Occipital lobe (tissue), 2 donors: ENCODE data around the gene HS3ST5. TPM values are rescaled to one million over a fixed set of nuclear protein-coding genes. Genes with fewer than 3 reads are reported as not detected.
"Not testable (repeated sequence)": the region's sequence is repeated elsewhere in the genome, so short reads cannot be mapped to it uniquely, and the experiment has no call there.

Experiments
- DNase-seq: peaks from one replicate; lab custom pipeline; 2025; lab: John Stamatoyannopoulos, UW
- total RNA-seq: library from RNA; depleted of rRNA; stranded (reverse); fragments of >200 nt; gene quantifications from one replicate; pipeline ENCODE4 v1.2.3, GENCODE V29; 2014

The HS3ST5 gene
- total RNA-seq, 1 donor from 2014 or later, result 6.6 TPM

- DNase-seq, result no peak
Measured at GRCh38 chr6:114100215-114100994, 242.4 kb downstream of the HS3ST5 start.

GRCh38 chr6:114096561-114097172 lies 246.2 kb downstream of the HS3ST5 start:
- no peak for DNase-seq

- no peak for DNase-seq
Measured at GRCh38 chr6:114092943-114093342, 249.9 kb downstream of the HS3ST5 start.

GRCh38 chr6:114090626-114091025 lies 252.2 kb downstream of the HS3ST5 start:
- DNase-seq, result no peak

- no peak for DNase-seq
Measured at GRCh38 chr6:114087496-114087895, 255.3 kb downstream of the HS3ST5 start.

GRCh38 chr6:114085211-114085610 lies 257.6 kb downstream of the HS3ST5 start:
- no peak for DNase-seq

GRCh38 chr6:114084327-114084890 lies 258.4 kb downstream of the HS3ST5 start:
- DNase-seq, result no peak

GRCh38 chr6:114083251-114083650 lies 259.6 kb downstream of the HS3ST5 start:
- no peak for DNase-seq

GRCh38 chr6:114081730-114082129 lies 261.1 kb downstream of the HS3ST5 start:
- no peak for DNase-seq

- DNase-seq, result no peak
Measured at GRCh38 chr6:114080891-114081510, 261.8 kb downstream of the HS3ST5 start.

GRCh38 chr6:114080410-114080809 lies 262.4 kb downstream of the HS3ST5 start:
- not testable (repeated sequence) for DNase-seq

- DNase-seq, result no peak
Measured at GRCh38 chr6:114075777-114076176, 267.0 kb downstream of the HS3ST5 start.

- DNase-seq, result no peak
Measured at GRCh38 chr6:114075300-114075699, 267.5 kb downstream of the HS3ST5 start.

GRCh38 chr6:114068771-114069170 lies 274.1 kb downstream of the HS3ST5 start:
- no peak for DNase-seq

GRCh38 chr6:114068116-114068515 lies 274.7 kb downstream of the HS3ST5 start:
- DNase-seq, result no peak

GRCh38 chr6:114064862-114065261 lies 278.0 kb downstream of the HS3ST5 start:
- DNase-seq, result no peak

- no peak for DNase-seq
Measured at GRCh38 chr6:114063956-114064355, 278.9 kb downstream of the HS3ST5 start.

- no peak for DNase-seq
Measured at GRCh38 chr6:114062199-114062598, 280.6 kb downstream of the HS3ST5 start.

GRCh38 chr6:114061741-114062140 lies 281.1 kb downstream of the HS3ST5 start:
- DNase-seq, result no peak

- no peak for DNase-seq
Measured at GRCh38 chr6:114061116-114061515, 281.7 kb downstream of the HS3ST5 start.

GRCh38 chr6:114058435-114058834 lies 284.4 kb downstream of the HS3ST5 start:
- no peak for DNase-seq

GRCh38 chr6:114055763-114056162 lies 287.1 kb downstream of the HS3ST5 start:
- DNase-seq, result no peak
